Panc1 (cell line): ENCODE data around the gene GPRC5D. TPM values are rescaled to one million over a fixed set of nuclear protein-coding genes. Genes with fewer than 3 reads are reported as not detected.

Experiments
- ATAC-seq: fragments of 200-7000 bp; cut with Tn5 transposase; 2 replicates; pipeline ENCODE4 v1.9.1; 2020; ENCODE audit warnings: mild to moderate bottlenecking, moderate library complexity
- BruUV-seq: library from RNA; stranded (reverse); fragments of 400-500 nt; replicated peaks from 2 replicates; lab custom pipeline; 2021; lab: Mats Ljungman, UMichigan
- CTCF ChIA-PET: fragments of 300-600 bp; sonication (Branson Sonifier 250); formaldehyde crosslinking; loops from one replicate; lab custom pipeline; 2022; ENCODE audit warnings: antibody characterized with exemption; lab: Charles Lee
- POLR2A ChIA-PET: fragments of 300-600 bp; sonication (Branson Sonifier 250); formaldehyde crosslinking; loops from one replicate; lab custom pipeline; 2022; ENCODE audit warnings: antibody characterized with exemption; lab: Charles Lee
- DNase-seq: peaks from one replicate; pipeline ENCODE4 v3.0.0-alpha.2; 2010; ENCODE audit warnings: low read depth, low spot score
- H3K27ac ChIP-seq: 2 replicates; pipeline ENCODE4 v1.5.1; 2011; ENCODE audit warnings: mild to moderate bottlenecking, low read length, inconsistent platforms
- H3K27me3 ChIP-seq: fragments of 200-500 bp; sonication (Bioruptor generic); 2 replicates; pipeline ENCODE4 v1.6.0; 2014; ENCODE audit warnings: low read length, inconsistent platforms; ENCODE audit not compliant: control insufficient read depth, insufficient read depth
- H3K36me3 ChIP-seq: fragments of 200-500 bp; sonication (Bioruptor generic); 2 replicates; pipeline ENCODE4 v1.5.1; 2014; ENCODE audit warnings: inconsistent platforms, mild to moderate bottlenecking, low read length, moderate library complexity; ENCODE audit not compliant: control insufficient read depth, insufficient read depth
- H3K4me1 ChIP-seq: 2 replicates; pipeline ENCODE4 v1.5.1; 2011; ENCODE audit warnings: inconsistent platforms, mild to moderate bottlenecking, low read length, moderate library complexity; ENCODE audit not compliant: control insufficient read depth, insufficient read depth
- H3K4me3 ChIP-seq, 2 experiments: 2 replicates each; pipeline ENCODE4 v1.5.1; 2011 to 2012; ENCODE audit warnings: low read depth in 2 of 2, low read length in 2 of 2, mild to moderate bottlenecking in 2 of 2, inconsistent platforms in 1 of 2, moderate library complexity in 1 of 2
- H3K9me3 ChIP-seq: fragments of 200-500 bp; sonication (Bioruptor generic); 2 replicates; pipeline ENCODE4 v1.5.1; 2014; ENCODE audit warnings: low read depth, mild to moderate bottlenecking, inconsistent platforms, low read length, moderate library complexity; ENCODE audit not compliant: control insufficient read depth, insufficient read depth
- CTCF ChIP-seq: fragments of 450-650 bp; IDR thresholded peaks from 2 replicates; pipeline ENCODE4 v1.5.1; 2017; ENCODE audit warnings: mild to moderate bottlenecking
- POLR2AphosphoS5 ChIP-seq: IDR thresholded peaks from 2 replicates; pipeline ENCODE4 v1.6.1; 2012; ENCODE audit warnings: mild to moderate bottlenecking, low read depth, low read length, moderate library complexity
- REST ChIP-seq, 2 experiments: IDR thresholded peaks; 2 replicates each; pipeline ENCODE4 v1.6.1; 2011 to 2012; ENCODE audit warnings: low read depth in 2 of 2, control low read depth in 1 of 2, low read length in 1 of 2, mild to moderate bottlenecking in 1 of 2, moderate library complexity in 1 of 2; ENCODE audit not compliant: insufficient read depth in 1 of 2
- SIN3A ChIP-seq: IDR thresholded peaks from 2 replicates; pipeline ENCODE4 v1.6.1; 2012; ENCODE audit warnings: low read depth, mild to moderate bottlenecking, low read length, moderate library complexity, borderline replicate concordance; ENCODE audit not compliant: insufficient read depth
- TCF7L2 ChIP-seq: IDR thresholded peaks from 2 replicates; pipeline ENCODE4 v1.6.1; 2011; ENCODE audit warnings: mild to moderate bottlenecking, low read depth, low read length, inconsistent platforms
- in situ Hi-C: cut with HindIII; loops from 2 replicates; pipeline ENCODE4 v1.10.0; 2016; ENCODE audit warnings: low sequenced_read_pairs, low pct_unique_long_range_greater_than_20kb
- intact Hi-C: fragments of 100-400 bp; cut with micrococcal nuclease; formaldehyde crosslinking; loops from one replicate; pipeline ENCODE4 v1.10.0; 2022; ENCODE audit not compliant: unreplicated experiment
- total RNA-seq: library from RNA; stranded (reverse); gene quantifications from one replicate; pipeline ENCODE4 v1.2.1, GENCODE V29; 2021; ENCODE audit not compliant: unreplicated experiment

Gene GPRC5D
- total RNA-seq, 1 experiment from 2014 or later = not detected

GRCh38 chr12:12951504-12951903 is 466 bp downstream of the GPRC5D start:
- Histone ChIP-seq H3K27ac (no peak overlapping the region), H3K4me3 (no peak overlapping the region), H3K27me3 (no peaks in the 10 kb centered on the region), H3K9me3 (no peaks in the 10 kb centered on the region), H3K4me1 (peaks cover 4% of the 10 kb centered on the region; the same call in 1 of the 2 replicates), H3K36me3 (no peaks in the 10 kb centered on the region; the same call in 1 of the 2 replicates)
- BruUV-seq = no TSS peak
- DNase-seq (no peak), ATAC-seq (no peak)
- intact Hi-C loops (no loop called here), in situ Hi-C loops (no loop called here)
- TF ChIP-seq TCF7L2 = no peak
- no peak for TF ChIP-seq SIN3A
- TF ChIP-seq POLR2AphosphoS5 = no peak
- TF ChIP-seq CTCF = no peak
- TF ChIP-seq REST (IDR thresholded peaks at IDR 0.05; ENCODE audit: insufficient read depth in 1 of 2, low read depth in 2 of 2, low read length in 1 of 2) = no peak
- ChIA-PET POLR2A (no interaction called here), CTCF (no interaction called here)

GRCh38 chr12:12947902-12948301 is 4.1 kb downstream of the GPRC5D start:
- H3K9me3 ChIP-seq = no peaks in the 10 kb centered on the region
- ATAC-seq = no peak
- peaks cover 4% of the 10 kb centered on the region; the same call in 1 of the 2 replicates for H3K4me1 ChIP-seq
- TF ChIP-seq SIN3A (no peak), CTCF (no peak), TCF7L2 (no peak), REST (IDR thresholded peaks at IDR 0.05; ENCODE audit: insufficient read depth in 1 of 2, low read depth in 2 of 2, low read length in 1 of 2) (no peak), POLR2AphosphoS5 (no peak)
- H3K36me3 ChIP-seq = no peaks in the 10 kb centered on the region; the same call in 1 of the 2 replicates
- POLR2A ChIA-PET = no interaction called here
- H3K4me3 ChIP-seq = no peak overlapping the region
- DNase-seq = no peak
- CTCF ChIA-PET = no interaction called here
- intact Hi-C loops (no loop called here), in situ Hi-C loops (no loop called here)
- BruUV-seq = no TSS peak
- H3K27me3 ChIP-seq = no peaks in the 10 kb centered on the region
- H3K27ac ChIP-seq = no peak overlapping the region
